Fibroblast of skin of right biceps (primary cell): ENCODE data around the gene FGD2.

ENCODE experiments used
- DNase-seq: peaks from one replicate; pipeline ENCODE4 v3.0.0-alpha.2; 2013

FGD2 gene

GRCh38 chr6:37061157-37061804 lies 55.8 kb downstream of the FGD2 start:
- DNase-seq = no peak

GRCh38 chr6:37062424-37062823 lies 57.0 kb downstream of the FGD2 start:
- no peak for DNase-seq

GRCh38 chr6:37068356-37069270 lies 63.2 kb downstream of the FGD2 start:
- DNase-seq = no peak

- DNase-seq = no peak
Observed at GRCh38 chr6:37069639-37070038, 64.2 kb downstream of the FGD2 start.

GRCh38 chr6:37072526-37072925 lies 67.1 kb downstream of the FGD2 start:
- no peak for DNase-seq

GRCh38 chr6:37074053-37074827 lies 68.8 kb downstream of the FGD2 start:
- DNase-seq = peak; percentile 74

- no peak for DNase-seq
Observed at GRCh38 chr6:37077191-37077904, 71.9 kb downstream of the FGD2 start.

GRCh38 chr6:37077905-37078296 lies 72.4 kb downstream of the FGD2 start:
- peak; percentile 96 for DNase-seq
